Gastroesophageal sphincter (tissue), 3 donors: ENCODE data around the gene MACROD2.

ENCODE experiments used
- POLR2A ChIP-seq, 2 donors: fragments of 450-650 bp; IDR thresholded peaks; one replicate each; pipeline ENCODE4 v1.6.1; 2017; ENCODE audit warnings: antibody characterized with exemption in 2 of 2, mild to moderate bottlenecking in 2 of 2, moderate library complexity in 1 of 2
- TF ChIP-seq, protein P1 (sequence below), 4 experiments: fragments of 200-600 bp in 2 of 4; fragments of 450-650 bp in 2 of 4; sonication (generic) in 1 of 4; IDR thresholded peaks; one replicate each; pipeline ENCODE4 v1.5.1; 2017 to 2019; ENCODE audit warnings: antibody characterized with exemption in 4 of 4, mild to moderate bottlenecking in 2 of 4, moderate library complexity in 2 of 4

DNA sequence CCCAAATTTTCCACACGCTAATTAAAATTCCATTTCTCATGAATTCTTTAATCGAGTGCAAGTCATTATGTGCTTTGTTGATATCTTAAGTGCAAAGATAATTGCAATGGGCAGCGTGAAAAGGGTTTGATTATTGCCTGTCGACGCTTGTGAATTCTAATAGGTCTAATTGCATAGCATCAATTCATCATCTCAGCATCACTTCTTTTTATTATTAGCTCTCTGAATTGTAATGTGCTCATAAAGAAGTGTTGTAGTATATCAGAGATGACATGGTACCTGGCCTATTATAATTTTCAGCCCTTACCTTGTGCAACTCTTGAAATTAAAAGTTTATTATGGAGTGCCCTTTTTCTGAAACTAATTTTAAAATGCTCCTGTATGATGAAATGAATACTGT lies 1208.9 kb downstream of the MACROD2 start:
- TF ChIP-seq, protein P1, sequence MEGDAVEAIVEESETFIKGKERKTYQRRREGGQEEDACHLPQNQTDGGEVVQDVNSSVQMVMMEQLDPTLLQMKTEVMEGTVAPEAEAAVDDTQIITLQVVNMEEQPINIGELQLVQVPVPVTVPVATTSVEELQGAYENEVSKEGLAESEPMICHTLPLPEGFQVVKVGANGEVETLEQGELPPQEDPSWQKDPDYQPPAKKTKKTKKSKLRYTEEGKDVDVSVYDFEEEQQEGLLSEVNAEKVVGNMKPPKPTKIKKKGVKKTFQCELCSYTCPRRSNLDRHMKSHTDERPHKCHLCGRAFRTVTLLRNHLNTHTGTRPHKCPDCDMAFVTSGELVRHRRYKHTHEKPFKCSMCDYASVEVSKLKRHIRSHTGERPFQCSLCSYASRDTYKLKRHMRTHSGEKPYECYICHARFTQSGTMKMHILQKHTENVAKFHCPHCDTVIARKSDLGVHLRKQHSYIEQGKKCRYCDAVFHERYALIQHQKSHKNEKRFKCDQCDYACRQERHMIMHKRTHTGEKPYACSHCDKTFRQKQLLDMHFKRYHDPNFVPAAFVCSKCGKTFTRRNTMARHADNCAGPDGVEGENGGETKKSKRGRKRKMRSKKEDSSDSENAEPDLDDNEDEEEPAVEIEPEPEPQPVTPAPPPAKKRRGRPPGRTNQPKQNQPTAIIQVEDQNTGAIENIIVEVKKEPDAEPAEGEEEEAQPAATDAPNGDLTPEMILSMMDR (IDR thresholded peaks at IDR 0.05), result no peak
- no peak for TF ChIP-seq POLR2A (IDR thresholded peaks at IDR 0.05)
